GM18858 (cell line): ENCODE results near the gene AXIN2.
"Not testable (repeated sequence)": the region's sequence is repeated elsewhere in the genome, so short reads cannot be mapped to it uniquely, and the experiment has no call there.

Experiments
- ATAC-seq: cut with Tn5 transposase; IDR thresholded peaks from one replicate; pipeline ENCODE4 v1.9.1; 2021; ENCODE audit not compliant: unreplicated experiment

Gene AXIN2

DNA sequence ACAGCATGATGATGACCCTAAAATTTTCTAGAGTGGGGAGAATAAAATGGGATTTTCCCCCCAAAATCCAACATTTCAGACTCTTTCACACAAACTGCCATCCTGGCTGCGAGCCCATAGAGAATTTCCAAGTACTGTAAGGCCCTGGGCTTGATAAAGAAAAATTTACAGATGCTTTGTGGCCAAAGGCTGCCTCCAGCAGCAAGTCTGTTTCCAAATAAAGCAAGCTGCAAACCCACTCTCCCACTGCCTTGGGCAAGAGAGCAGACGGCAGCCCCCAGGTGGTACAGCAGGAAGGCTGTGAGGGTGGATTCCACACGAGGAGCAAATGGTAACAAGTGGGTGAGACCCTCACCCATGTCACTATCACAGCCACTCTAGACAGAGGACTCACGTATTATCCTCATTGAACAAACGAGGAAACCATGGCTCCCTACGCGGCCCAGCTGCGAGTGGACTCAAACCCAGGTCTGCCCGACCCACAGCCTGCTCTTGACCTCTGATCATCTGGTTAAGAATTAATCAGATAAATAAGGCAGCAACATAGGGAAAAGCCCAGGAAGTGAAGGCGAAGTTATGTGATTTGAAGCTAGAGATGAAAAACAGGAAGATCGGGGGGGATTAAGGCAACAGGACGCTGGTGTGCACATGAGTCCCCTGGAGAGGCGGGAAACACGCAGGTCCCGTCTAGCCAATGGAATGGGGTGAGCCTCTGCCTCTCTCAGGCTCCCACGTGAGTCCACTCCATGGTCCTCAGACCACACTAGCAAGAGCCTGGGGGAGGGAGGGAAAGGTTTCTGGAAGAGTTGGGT, 37.4 kb downstream of the AXIN2 start:
- ATAC-seq = no peak

DNA sequence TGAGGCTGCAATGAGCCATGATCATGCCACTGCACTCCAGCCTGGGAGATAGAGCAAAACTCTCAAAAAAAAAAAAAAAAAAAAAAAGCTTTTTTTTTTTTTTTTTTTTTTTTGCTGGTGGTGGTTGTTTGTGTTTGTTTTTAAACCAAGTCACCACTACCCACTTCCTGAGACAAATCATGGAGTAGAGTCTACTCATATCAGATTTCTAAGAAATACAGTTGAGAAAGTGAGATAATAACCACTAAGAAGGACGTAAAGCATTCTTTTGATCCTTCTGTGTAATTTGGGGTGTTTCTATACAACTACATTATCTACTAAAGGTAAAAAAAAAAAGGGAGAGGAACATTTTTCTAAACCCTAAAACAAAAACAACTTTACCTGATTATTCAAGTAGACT, 38.0 kb downstream of the AXIN2 start:
- no peak for ATAC-seq

DNA sequence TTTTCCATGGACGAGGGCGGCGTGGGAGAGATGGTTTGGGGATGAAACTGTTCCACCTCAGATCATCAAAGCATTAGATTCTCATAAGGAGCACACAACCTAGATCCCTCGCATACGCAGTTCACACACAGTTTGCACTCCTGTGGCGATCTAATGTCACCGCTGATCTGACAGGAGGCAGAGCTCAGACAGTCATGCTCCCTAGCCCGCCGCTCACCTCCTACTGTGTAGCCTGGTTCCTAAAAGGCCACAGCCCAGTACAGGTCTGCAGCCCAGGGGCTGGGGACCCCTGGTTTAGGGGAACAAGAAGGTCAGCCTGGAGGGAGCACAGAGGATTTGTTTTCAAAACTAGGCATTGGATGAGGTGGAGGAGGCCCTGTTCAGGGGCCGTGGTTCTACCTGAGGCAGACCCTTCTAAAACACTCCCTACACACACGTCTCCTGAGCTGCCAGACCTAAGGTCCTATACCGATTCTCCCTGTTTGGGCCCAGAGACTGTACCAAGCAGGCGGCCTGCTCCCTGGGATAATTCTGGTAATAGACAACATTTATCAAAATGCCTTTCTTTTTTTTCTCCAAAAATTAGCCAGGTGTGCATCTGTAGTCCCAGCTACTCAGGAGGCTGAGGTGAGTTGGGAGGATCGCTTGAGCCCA, 38.6 kb downstream of the AXIN2 start:
- ATAC-seq = no peak

DNA sequence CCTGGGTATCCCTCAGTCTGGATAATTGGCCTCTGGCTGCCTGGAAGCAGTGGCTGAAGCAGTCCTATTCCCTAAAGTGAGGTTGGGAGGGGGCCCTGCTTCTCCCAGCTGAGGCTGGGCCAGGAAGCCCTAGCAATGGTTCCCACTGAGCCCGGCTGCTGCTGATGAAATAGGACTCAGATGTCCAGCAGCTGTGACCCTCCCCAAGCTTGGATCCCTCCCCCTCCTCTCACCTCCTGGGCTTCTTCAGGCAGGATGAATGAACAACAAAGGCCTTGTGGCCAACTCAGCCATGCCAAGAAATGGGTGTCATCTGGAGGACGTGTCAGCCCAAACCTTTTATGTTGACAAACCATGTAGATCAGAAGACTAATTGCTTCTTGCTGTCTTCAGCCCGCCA, 42.0 kb downstream of the AXIN2 start:
- ATAC-seq = no peak

DNA sequence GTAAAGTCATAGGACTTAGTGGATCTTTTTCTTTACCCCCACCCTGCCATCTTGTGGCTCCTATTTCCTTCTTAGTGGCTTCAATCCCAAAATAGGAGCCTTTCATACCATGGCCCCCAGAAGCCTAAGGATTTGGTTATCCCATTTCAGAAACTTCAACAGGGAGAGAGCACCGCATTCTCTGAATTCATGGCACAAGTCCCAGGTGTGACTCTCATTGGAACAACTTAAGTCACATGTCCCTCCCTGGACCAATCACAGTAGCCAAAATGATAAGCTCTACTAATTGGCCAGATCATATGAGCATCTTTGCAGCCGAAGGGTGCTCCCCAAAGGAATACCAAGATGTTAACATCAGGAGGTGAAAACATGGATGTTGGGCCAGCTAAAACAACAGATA, 43.2 kb downstream of the AXIN2 start:
- ATAC-seq = no peak

DNA sequence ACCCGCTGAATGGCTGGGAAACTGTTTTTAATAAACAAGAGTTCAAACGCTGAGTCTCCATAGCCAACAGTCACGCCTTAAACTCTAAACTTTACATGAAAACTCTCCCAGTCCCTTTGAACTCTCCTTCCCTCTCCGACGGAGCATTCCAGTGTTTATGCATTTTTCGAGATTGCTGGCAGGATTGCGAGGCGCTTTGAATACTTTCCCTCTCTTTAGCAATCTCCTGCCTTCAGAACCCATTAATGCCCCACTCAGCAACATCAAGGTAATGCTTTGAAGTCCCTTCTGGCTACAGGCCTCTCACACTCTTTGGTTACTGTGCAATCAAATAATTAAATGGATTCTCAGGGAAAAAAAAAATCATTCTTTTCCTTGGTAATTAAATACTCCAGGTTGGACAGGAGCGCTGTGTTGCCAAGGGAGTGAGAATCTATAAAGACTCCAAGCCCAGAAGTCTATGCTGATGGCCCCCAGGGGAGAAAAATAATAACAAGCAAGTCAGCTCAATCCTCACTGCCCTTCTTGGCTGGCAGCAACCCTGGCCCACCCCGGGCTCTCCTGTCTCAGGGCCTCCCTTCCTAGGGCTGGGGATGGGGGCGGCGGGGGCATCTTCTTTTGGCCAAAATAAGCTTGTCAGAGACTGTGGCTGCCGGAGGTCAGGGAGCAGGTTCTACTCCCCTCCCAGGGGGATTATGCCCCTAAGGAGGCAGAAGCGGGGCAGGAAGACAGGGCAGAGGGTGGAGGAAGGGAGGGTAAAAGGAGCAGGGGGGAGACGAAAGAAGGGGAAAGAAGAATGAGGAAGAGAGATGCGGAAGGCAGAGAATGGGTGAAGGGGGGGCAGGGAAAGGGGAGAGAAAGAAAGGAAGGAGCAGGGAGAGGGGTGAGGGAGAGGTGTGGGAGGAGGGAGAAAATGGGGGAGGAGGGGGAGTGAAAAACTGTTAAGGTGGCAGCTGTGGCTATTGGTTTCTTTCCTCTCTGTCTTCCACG, 45.2 kb downstream of the AXIN2 start:
- ATAC-seq = no peak

DNA sequence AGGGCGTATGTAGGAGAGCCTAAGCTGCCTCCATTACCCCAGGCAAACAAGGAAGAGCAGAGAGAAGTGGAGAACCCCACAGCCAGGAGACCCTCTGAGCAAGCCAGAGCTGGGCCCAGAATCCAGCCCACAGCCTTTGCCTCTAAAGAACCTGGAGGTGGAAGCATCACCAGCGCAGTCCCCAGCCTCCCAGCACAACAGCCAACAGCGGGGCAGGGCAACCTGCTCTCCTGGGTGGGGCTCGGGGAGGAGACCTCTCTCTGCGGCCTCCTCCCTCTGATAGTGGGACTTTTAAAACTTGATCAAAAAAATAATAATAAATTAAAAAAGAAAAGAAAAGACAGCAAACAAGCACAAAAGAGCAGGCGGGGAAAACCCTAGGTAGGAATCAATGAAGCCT, 45.9 kb downstream of the AXIN2 start:
- no peak for ATAC-seq

DNA sequence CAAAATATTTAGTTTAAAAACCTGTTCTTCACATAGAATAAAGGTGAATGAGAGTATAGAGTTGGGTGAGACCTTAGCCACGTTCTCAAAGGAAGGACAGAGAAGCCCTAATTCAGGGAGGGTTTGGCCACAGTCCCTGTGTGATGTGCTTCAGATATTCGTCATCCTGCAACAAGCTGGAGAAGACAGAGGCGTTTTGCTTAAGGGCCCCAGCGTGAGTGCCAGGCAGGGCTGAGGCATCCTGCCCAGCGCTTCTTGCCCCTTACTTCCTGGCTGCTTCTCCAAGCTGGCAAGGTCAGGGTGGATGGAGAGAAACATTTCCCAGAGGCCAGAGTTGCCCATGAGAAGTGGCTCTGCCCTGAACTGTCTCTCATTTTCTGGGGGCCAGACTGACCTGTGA, 46.9 kb downstream of the AXIN2 start:
- ATAC-seq = no peak

DNA sequence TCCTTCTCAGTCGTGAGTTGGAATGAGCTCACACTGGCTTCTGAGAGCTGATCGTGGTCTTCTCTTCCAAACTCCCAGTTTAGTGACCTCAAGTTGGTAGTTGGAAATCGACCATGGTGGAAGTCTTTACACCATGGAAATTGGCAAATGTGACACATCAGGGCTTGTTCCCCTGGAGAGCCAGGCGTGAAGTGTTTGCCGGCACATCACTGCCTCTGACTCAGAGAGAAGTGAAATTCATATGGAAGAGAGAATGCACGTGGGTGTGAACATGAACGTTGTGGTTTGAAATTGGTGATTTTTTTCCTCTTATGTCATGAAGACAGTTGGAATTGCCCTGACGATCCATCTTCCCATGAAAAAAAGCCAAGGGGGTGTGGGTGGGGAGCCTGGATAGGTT, 47.4 kb downstream of the AXIN2 start:
- no peak for ATAC-seq

DNA sequence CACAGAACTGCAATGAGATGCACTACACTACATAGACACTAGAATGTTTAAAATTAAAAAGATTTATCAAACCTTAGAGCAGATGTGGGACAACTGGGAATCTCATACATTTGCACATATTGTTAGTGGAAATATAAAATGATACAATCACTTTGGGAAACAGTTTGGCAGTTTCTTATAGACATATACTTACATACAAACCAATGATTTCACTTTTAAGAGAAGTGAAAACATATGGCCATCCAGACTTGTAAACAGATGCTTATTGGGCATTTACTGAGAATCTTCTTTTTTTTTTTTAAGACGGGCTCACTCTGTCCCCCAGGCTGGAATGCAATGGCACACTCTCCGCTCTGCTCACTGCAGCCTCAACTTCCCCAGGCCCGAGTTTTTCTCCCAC, 50.1 kb downstream of the AXIN2 start:
- ATAC-seq = no peak

DNA sequence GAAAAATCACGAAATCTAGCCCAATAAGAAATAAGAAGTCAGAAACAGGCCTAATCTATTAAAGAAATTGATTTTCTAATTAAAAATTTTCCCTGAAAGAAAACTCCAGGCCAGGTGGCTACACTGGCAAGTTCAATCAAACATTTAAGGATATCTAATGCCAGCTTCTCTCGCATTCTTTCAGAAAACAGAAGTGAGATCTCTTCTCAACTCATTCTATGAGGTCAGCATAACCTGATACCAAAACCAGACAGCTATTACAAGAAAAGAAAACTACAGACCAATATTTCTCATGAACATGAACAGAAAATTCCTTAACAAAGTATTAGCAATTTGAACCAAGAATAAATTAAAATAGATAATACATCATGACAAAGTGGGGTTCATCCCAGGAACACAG, 52.4 kb downstream of the AXIN2 start:
- no peak for ATAC-seq

DNA sequence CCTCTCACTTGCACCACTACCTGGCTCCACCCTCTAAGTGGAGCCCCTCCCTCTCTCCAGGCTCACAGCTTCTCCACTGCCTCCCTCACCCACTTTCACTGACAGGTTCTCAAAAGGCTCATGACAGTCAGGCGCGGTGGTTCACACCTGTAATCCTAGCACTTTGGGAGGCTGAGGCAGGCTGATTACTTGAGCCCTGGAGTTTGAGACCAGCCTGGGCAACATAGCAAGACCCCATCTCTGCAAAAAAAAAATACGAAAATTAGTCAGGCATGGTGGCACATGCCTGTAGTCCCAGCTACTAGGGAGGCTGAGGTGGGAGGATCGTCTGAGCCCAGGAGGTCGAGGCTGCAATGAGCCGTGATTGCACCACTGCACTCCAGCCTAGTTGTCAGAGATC, 56.8 kb downstream of the AXIN2 start:
- ATAC-seq = not testable (repeated sequence)

DNA sequence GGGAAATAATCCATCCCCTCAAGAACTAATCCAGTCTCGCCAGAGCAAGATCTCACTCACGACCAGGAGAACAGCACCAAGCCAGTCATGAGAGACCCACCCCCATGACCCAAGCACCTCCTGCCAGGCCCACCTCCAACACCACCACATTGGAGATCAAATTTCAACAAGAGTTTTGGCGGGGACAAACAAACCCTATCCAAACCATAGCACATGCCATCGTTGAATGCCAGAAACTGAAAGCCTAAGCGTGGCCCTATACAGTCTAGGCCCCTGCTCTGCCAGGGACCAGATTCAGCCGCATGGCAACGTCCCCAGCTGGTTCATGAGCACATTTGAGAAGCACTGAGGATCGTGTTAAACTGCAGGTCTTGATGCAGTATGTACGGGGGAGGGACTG, 57.3 kb downstream of the AXIN2 start:
- no peak for ATAC-seq

DNA sequence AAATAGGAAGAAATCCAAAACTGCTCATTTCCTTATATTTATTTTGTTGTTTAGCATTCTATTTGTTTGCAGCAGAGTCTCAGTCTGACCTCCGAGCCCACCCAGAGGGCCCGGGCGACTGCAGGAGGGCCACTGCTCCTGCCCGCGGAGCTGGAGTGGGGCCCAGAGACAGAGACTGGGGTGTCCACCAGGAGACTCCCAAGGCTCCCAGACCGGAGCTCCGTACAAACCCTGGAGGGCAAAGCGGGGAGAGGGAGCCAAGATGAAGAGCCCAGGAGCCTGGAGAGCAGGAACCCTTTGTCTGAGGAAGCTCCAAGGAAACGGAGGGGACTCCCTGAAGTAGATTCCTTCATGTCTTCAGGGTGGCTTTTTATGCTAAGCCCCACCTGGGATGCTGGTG, 57.9 kb downstream of the AXIN2 start:
- no peak for ATAC-seq

DNA sequence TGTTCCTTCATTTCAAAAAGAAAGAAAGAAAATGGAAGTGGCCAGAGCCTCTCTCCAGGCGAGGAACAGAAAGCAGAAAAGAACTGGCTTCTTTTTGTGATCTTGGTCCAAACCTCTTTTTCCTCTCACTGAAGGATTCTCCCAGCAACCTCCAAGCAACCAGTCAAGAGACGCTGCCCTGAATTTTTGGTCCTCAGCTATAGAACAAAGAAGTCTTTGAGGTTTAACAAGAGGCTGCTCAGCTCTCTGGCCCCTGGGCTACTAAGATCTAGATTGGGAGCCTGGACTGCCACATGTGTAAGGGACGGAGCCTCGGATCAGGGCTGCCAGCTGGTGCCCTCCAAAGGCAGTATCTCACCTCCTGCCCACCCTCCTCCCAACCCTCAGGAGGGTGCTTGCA, 62.6 kb downstream of the AXIN2 start:
- ATAC-seq = no peak

DNA sequence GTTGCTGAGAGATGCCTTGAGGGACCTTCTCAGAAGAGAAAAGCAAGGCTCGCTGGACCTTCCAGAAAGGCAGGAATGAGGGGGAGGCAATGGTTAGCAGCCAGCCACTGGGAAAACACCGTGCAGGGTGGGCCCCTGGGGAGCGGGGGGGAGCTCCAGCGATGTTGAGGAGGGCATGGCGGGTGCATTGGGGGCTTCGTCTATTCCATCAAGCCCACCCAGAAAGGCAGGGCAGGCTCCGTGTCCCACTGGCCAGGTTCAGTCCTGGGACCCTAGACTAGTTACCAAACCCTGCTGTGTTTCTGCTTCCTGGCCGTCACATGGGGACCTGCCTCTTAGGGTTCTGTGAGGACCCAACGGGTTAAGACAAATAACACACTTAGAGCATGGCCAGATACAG, 64.6 kb downstream of the AXIN2 start:
- ATAC-seq = no peak

DNA sequence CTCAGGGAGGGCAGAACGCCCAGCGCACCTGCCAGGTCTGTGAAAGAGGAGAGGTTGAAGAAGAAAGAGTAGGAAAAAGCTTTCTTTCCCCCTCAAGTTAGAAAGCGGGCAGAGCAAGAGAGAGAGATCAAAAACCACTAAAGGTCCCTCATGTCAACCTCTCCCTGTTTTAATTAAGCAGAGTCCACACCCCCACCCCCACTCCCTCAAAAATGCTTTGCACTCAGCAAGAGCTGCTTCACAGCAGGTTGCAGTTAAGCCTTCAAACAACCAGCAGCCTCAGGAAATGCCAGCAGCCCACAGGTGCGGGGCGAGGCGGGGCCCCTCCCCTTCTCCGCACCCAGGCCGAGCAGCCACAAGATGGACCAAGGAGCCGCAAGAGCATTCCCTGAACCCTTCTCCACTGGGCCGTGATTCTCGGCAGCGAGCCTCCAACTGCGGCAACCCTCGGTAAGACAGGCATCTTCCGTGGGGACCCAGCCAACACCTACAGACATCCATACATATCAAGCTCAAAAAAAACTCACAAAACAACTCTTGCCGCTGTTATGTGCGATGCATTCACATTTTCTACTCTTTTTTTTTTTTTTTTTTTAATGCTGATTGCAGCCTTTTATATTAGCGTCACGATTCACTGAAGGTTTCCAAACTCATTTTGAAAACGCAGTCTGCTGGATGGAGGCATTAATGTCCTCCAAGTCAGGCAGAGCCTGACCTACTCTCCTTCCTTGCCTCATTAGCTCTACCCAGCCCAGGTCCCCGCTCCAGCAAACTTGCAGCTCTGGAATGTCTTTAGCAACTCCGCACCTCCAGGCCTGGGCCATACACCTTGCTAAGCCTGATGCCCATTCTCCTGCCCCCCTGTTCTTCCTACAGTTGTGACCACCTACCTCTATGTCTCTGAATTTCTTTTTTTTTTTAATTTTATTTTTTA, 66.1 kb downstream of the AXIN2 start:
- no peak for ATAC-seq

DNA sequence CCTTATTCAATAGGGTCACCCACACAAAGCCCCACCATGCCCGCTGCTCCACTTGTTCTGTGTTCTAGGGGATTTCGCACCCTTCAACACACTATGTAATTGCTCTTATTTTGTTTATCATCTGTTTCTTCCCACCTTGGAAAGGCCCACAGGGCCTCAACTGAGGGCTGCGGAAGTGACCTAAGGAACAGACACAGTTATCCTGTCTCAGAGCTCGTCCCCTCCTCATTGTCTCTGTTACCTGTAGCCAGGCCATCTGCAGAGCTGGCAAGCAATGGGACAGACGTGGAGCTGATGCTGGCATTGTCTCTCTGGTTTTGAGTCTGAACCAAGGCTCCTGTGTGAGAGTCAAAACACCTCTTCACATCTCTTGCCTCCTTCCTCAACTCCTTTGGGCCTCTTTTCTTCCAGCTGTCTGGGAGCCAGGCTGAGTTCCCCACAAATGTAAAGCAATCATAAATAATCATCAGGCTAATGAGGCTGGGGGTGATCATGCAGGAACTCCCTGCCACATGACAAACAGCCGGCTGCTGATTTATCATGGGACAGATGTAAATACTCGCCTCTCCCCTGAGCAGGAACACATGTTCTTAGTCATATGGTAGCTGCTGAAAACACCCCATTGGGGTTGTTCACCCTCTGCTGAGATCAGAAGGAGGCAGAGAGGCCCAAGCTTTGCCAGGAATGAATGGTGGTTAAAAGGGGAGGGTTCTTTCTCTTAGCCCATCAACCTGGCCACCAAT, 71.9 kb downstream of the AXIN2 start:
- ATAC-seq = no peak

DNA sequence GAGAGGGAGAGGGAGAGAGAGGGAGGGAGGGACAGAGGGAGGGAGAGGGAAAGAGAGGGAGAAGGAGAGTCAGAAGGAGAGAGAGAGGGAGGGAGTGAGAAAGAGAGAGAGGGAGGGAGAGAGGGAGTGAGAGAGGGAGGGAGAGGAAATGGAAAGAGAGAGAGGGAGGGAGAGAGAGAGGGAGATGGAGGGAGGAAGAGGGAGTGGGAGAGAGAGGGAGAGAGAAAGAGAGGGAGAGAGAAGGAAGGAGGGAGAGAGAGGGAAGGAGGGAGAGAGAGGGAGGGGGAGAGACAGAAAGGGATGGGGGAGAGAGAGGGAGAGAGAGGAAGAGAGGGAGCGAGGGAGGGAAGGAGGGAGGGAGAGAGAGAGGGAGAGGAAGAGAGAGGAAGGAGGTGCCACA, 72.8 kb downstream of the AXIN2 start:
- ATAC-seq = no peak

DNA sequence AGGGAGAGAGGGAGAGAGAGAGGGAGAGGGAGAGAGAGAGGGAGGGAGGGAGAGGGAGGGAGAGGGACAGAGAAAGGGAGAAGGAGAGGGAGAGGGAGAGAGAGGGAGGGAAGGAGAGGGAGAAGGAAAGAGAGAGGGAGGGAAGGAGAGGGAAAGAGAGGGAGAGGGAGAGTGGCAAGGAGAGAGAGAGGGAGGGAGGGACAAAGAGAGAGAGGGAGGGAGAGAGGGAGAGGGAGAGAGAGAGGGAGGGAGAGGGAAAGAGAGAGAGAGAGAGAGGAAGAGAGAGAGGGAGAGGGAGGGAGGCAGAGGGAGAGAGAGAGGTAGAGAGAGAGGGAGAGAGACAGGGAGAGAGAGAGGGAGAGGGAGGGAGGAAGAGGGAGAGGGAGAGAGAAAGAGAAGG, 73.5 kb downstream of the AXIN2 start:
- no peak for ATAC-seq
